Stimulated activated CD8-positive, alpha-beta memory T cell treated with anti-CD3 and anti-CD28 coated beads, Interleukin-4, amount 100 ng/mL, for 48 hours (primary cell): ENCODE data around the gene EYA4.
"Not testable (repeated sequence)": the region's sequence is repeated elsewhere in the genome, so short reads cannot be mapped to it uniquely, and the experiment has no call there.

Experiments
- DNase-seq: peaks from one replicate; pipeline ENCODE4 v3.0.0-alpha.2; 2020

The EYA4 gene

GRCh38 chr6:133541040-133541439 lies 299.9 kb downstream of the EYA4 start:
- no peak for DNase-seq

- DNase-seq: no peak
Observed at GRCh38 chr6:133542056-133542821, 301.1 kb downstream of the EYA4 start.

GRCh38 chr6:133544419-133544818 lies 303.3 kb downstream of the EYA4 start:
- no peak for DNase-seq

- no peak for DNase-seq
Observed at GRCh38 chr6:133546098-133546497, 304.9 kb downstream of the EYA4 start.

- DNase-seq: no peak
Observed at GRCh38 chr6:133547136-133547535, 306.0 kb downstream of the EYA4 start.

- no peak for DNase-seq
Observed at GRCh38 chr6:133548423-133549159, 307.4 kb downstream of the EYA4 start.

GRCh38 chr6:133549371-133549801 lies 308.2 kb downstream of the EYA4 start:
- DNase-seq: no peak

GRCh38 chr6:133550026-133550425 lies 308.9 kb downstream of the EYA4 start:
- DNase-seq: no peak

GRCh38 chr6:133551436-133551835 lies 310.3 kb downstream of the EYA4 start:
- DNase-seq: no peak

GRCh38 chr6:133551847-133552341 lies 310.7 kb downstream of the EYA4 start:
- DNase-seq: no peak

GRCh38 chr6:133553652-133554051 lies 312.5 kb downstream of the EYA4 start:
- DNase-seq: peak; percentile 33

- not testable (repeated sequence) for DNase-seq
Observed at GRCh38 chr6:133554121-133554520, 313.0 kb downstream of the EYA4 start.

GRCh38 chr6:133555685-133556084 lies 314.5 kb downstream of the EYA4 start:
- no peak for DNase-seq

- DNase-seq: no peak
Observed at GRCh38 chr6:133559926-133560325, 318.8 kb downstream of the EYA4 start.

- no peak for DNase-seq
Observed at GRCh38 chr6:133567636-133568035, 326.5 kb downstream of the EYA4 start.

GRCh38 chr6:133568970-133569889 lies 328.1 kb downstream of the EYA4 start:
- DNase-seq: peak; percentile 29

- no peak for DNase-seq
Observed at GRCh38 chr6:133571681-133572080, 330.5 kb downstream of the EYA4 start.

- no peak for DNase-seq
Observed at GRCh38 chr6:133577851-133578250, 336.7 kb downstream of the EYA4 start.
